ENCODE results near the gene USH2A.

Gene USH2A

GRCh38 chr1:215583185-215583749, 840.0 kb downstream of the USH2A start:
- TF ChIP-seq TCF12 (IDR thresholded peaks at IDR 0.05; ENCODE audit: low read depth) (no peak), EGR1 (IDR thresholded peaks at IDR 0.05) (no peak), TAF1 (IDR thresholded peaks at IDR 0.05; ENCODE audit: low read depth) (no peak), TEAD4 (IDR thresholded peaks at IDR 0.05) (peak; percentile 90)

DNA sequence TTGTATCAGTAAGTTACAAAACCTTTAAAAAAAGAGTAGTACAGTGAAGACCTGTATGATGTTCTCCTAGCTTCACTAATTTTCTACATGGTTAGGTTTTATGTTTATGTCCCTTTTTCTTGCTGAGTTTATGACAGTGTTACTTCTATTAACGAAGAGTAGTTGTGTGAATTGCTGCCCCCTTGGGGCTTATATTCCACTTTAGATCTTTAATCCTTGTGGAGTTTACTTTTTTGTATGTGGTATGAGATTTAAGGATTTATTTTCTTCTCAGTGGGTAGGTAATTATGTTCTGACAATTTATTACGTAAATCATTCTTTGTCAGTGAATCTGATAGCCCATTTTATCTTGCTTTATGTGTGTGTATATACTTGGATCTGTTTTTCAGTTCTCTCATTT, 841.4 kb downstream of the USH2A start:
- no peak for TF ChIP-seq YY1 (IDR thresholded peaks at IDR 0.05; ENCODE audit: low read depth)
- no peak for TF ChIP-seq FOXM1 (IDR thresholded peaks at IDR 0.05; ENCODE audit: borderline replicate concordance, low read depth)
- TF ChIP-seq TEAD4 (IDR thresholded peaks at IDR 0.05): no peak
- TF ChIP-seq EGR1 (IDR thresholded peaks at IDR 0.05): no peak
- no peak for TF ChIP-seq RAD21 (IDR thresholded peaks at IDR 0.05; ENCODE audit: low read depth)
- TF ChIP-seq, protein P1, sequence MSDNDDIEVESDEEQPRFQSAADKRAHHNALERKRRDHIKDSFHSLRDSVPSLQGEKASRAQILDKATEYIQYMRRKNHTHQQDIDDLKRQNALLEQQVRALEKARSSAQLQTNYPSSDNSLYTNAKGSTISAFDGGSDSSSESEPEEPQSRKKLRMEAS (IDR thresholded peaks at IDR 0.05): no peak
- no peak for TF ChIP-seq ZBTB7A (IDR thresholded peaks at IDR 0.05; ENCODE audit: low read depth)
- TF ChIP-seq NFIC (IDR thresholded peaks at IDR 0.05): no peak
- TF ChIP-seq, protein P2, sequence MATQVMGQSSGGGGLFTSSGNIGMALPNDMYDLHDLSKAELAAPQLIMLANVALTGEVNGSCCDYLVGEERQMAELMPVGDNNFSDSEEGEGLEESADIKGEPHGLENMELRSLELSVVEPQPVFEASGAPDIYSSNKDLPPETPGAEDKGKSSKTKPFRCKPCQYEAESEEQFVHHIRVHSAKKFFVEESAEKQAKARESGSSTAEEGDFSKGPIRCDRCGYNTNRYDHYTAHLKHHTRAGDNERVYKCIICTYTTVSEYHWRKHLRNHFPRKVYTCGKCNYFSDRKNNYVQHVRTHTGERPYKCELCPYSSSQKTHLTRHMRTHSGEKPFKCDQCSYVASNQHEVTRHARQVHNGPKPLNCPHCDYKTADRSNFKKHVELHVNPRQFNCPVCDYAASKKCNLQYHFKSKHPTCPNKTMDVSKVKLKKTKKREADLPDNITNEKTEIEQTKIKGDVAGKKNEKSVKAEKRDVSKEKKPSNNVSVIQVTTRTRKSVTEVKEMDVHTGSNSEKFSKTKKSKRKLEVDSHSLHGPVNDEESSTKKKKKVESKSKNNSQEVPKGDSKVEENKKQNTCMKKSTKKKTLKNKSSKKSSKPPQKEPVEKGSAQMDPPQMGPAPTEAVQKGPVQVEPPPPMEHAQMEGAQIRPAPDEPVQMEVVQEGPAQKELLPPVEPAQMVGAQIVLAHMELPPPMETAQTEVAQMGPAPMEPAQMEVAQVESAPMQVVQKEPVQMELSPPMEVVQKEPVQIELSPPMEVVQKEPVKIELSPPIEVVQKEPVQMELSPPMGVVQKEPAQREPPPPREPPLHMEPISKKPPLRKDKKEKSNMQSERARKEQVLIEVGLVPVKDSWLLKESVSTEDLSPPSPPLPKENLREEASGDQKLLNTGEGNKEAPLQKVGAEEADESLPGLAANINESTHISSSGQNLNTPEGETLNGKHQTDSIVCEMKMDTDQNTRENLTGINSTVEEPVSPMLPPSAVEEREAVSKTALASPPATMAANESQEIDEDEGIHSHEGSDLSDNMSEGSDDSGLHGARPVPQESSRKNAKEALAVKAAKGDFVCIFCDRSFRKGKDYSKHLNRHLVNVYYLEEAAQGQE (IDR thresholded peaks at IDR 0.05; ENCODE audit: low read depth): no peak
- TF ChIP-seq TCF12 (IDR thresholded peaks at IDR 0.05; ENCODE audit: low read depth): no peak
- TF ChIP-seq, protein P3, sequence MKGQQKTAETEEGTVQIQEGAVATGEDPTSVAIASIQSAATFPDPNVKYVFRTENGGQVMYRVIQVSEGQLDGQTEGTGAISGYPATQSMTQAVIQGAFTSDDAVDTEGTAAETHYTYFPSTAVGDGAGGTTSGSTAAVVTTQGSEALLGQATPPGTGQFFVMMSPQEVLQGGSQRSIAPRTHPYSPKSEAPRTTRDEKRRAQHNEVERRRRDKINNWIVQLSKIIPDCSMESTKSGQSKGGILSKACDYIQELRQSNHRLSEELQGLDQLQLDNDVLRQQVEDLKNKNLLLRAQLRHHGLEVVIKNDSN (IDR thresholded peaks at IDR 0.05): no peak
- no peak for TF ChIP-seq EP300 (IDR thresholded peaks at IDR 0.05; ENCODE audit: borderline replicate concordance)
- no peak for TF ChIP-seq CEBPB (IDR thresholded peaks at IDR 0.05)
- TF ChIP-seq CREB1 (IDR thresholded peaks at IDR 0.05; ENCODE audit: low read depth): no peak
- no peak for TF ChIP-seq TAF1 (IDR thresholded peaks at IDR 0.05; ENCODE audit: low read depth)
